ENCODE measurements around the gene HAAO.

GRCh38 chr2:42834161-42834560 lies 41.8 kb upstream of the HAAO start:
- TF ChIP-seq REST (IDR thresholded peaks at IDR 0.05; ENCODE audit: insufficient read depth in 1 of 2, low read depth in 2 of 2, low read length in 2 of 2) (no peak), SIN3A (IDR thresholded peaks at IDR 0.05; ENCODE audit: borderline replicate concordance, insufficient read depth, low read length) (no peak), POLR2AphosphoS5 (IDR thresholded peaks at IDR 0.05; ENCODE audit: low read depth, low read length) (no peak)

All from PFSK-1 (cell line).